OCI-LY3 (cell line): ENCODE measurements around the gene CDH4.
"Not testable (repeated sequence)": the region's sequence is repeated elsewhere in the genome, so short reads cannot be mapped to it uniquely, and the experiment has no call there.

Experiments used
- H2AFZ ChIP-seq: fragments of 200-600, 300-600 bp; shearing (Covaris generic); 2 replicates; pipeline ENCODE4 v1.6.0; 2014; ENCODE audit warnings: antibody characterized with exemption, low read depth, low read length
- H3K27ac ChIP-seq: fragments of 200-600, 300-600 bp; sonication (generic); 2 replicates; pipeline ENCODE4 v1.5.1; 2014; ENCODE audit warnings: mild to moderate bottlenecking, low read length, moderate library complexity, mixed read lengths
- H3K27me3 ChIP-seq: fragments of 200-600, 300-600 bp; sonication (generic); 2 replicates; pipeline ENCODE4 v1.6.1; 2014; ENCODE audit warnings: low read depth, low read length, mixed read lengths
- H3K36me3 ChIP-seq: fragments of 200-600, 300-600 bp; sonication (generic); replicated peaks from 2 replicates; pipeline ENCODE3; 2014; ENCODE audit warnings: low read depth, low read length, mixed read lengths
- H3K4me1 ChIP-seq: fragments of 300-600, 200-600 bp; sonication (generic); 2 replicates; pipeline ENCODE4 v1.6.1; 2014; ENCODE audit warnings: low read length, mixed read lengths
- H3K4me2 ChIP-seq: fragments of 200-600, 300-600 bp; sonication (generic); 2 replicates; pipeline ENCODE4 v1.6.1; 2014; ENCODE audit warnings: low read length, mixed read lengths
- H3K4me3 ChIP-seq: fragments of 300-600, 200-600 bp; sonication (generic); 2 replicates; pipeline ENCODE4 v1.5.1; 2014; ENCODE audit warnings: antibody characterized with exemption, mild to moderate bottlenecking, low read length, moderate library complexity
- H3K79me2 ChIP-seq: fragments of 300-600, 200-600 bp; shearing (Covaris generic); 2 replicates; pipeline ENCODE4 v1.6.1; 2014; ENCODE audit warnings: mild to moderate bottlenecking, low read length, mixed read lengths
- H3K9ac ChIP-seq: fragments of 300-600, 200-600 bp; shearing (Covaris generic); 2 replicates; pipeline ENCODE4 v1.6.0; 2014; ENCODE audit warnings: mild to moderate bottlenecking, low read length, moderate library complexity
- H3K9me3 ChIP-seq: fragments of 200-600, 300-600 bp; shearing (Covaris generic); 2 replicates; pipeline ENCODE4 v1.6.1; 2014; ENCODE audit warnings: low read length, mixed read lengths; ENCODE audit not compliant: insufficient read depth
- H4K20me1 ChIP-seq: fragments of 200-600, 300-600 bp; sonication (generic); 2 replicates; pipeline ENCODE4 v1.6.1; 2016; ENCODE audit warnings: low read length, mixed read lengths; ENCODE audit not compliant: insufficient read depth
- CTCF ChIP-seq: fragments of 200-600, 300-600 bp; sonication (generic); IDR thresholded peaks from 2 replicates; pipeline ENCODE4 v1.5.1; 2014; ENCODE audit warnings: antibody characterized with exemption, low read length, low read depth
- EZH2phosphoT487 ChIP-seq: fragments of 200-600 bp; shearing (Covaris generic); IDR thresholded peaks from 2 replicates; pipeline ENCODE4 v1.6.1; 2018; ENCODE audit warnings: antibody characterized with exemption, mixed run types, low read depth

The CDH4 gene

GRCh38 chr20:61941721-61942405, 689.8 kb downstream of the CDH4 start:
- H4K20me1 ChIP-seq = no peaks in the 10 kb centered on the region

GRCh38 chr20:61942526-61942925, 690.5 kb downstream of the CDH4 start:
- TF ChIP-seq CTCF (no peak), EZH2phosphoT487 (no peak)
- Histone ChIP-seq H3K4me3 (no peak overlapping the region), H3K27me3 (no peaks in the 10 kb centered on the region), H3K4me2 (no peak overlapping the region), H3K9me3 (no peaks in the 10 kb centered on the region), H4K20me1 (no peaks in the 10 kb centered on the region), H3K9ac (no peak overlapping the region), H3K79me2 (no peaks in the 10 kb centered on the region), H3K36me3 (no peaks in the 10 kb centered on the region), H2AFZ (no peak overlapping the region), H3K4me1 (no peaks in the 10 kb centered on the region), H3K27ac (no peak overlapping the region)

More at GRCh38 chr20:61941721-61942405, 689.8 kb downstream of the CDH4 start:
- TF ChIP-seq EZH2phosphoT487 (no peak), CTCF (no peak)
- no peak overlapping the region for H3K4me3 ChIP-seq
- H2AFZ ChIP-seq = no peak overlapping the region
- H3K27me3 ChIP-seq = no peaks in the 10 kb centered on the region
- H3K9me3 ChIP-seq = no peaks in the 10 kb centered on the region
- H3K79me2 ChIP-seq = no peaks in the 10 kb centered on the region
- no peaks in the 10 kb centered on the region for H3K36me3 ChIP-seq
- no peak overlapping the region for H3K9ac ChIP-seq
- H3K27ac ChIP-seq = no peak overlapping the region
- no peak overlapping the region for H3K4me2 ChIP-seq
- no peaks in the 10 kb centered on the region for H3K4me1 ChIP-seq

- not testable (repeated sequence) for H2AFZ ChIP-seq, H3K4me1 ChIP-seq, H3K36me3 ChIP-seq, H3K79me2 ChIP-seq, H3K27ac ChIP-seq, H4K20me1 ChIP-seq, H3K4me3 ChIP-seq, H3K9me3 ChIP-seq, H3K4me2 ChIP-seq, H3K9ac ChIP-seq, H3K27me3 ChIP-seq
Measured at GRCh38 chr20:61944967-61945366, 692.9 kb downstream of the CDH4 start.

- not testable (repeated sequence) for H2AFZ ChIP-seq, H3K4me2 ChIP-seq, H3K4me1 ChIP-seq, H3K4me3 ChIP-seq, H4K20me1 ChIP-seq, H3K79me2 ChIP-seq, H3K9ac ChIP-seq, H3K36me3 ChIP-seq, H3K27ac ChIP-seq, H3K9me3 ChIP-seq, H3K27me3 ChIP-seq
Measured at GRCh38 chr20:61945495-61945894, 693.4 kb downstream of the CDH4 start.

GRCh38 chr20:61948056-61948455, 696.0 kb downstream of the CDH4 start:
- H3K4me3 ChIP-seq, H3K9ac ChIP-seq, H3K27me3 ChIP-seq, H3K36me3 ChIP-seq, H3K27ac ChIP-seq, H3K9me3 ChIP-seq, H3K79me2 ChIP-seq, H3K4me2 ChIP-seq, H3K4me1 ChIP-seq, H2AFZ ChIP-seq, H4K20me1 ChIP-seq: not testable (repeated sequence)
